Suppressor macrophage treated with lipopolysaccharide for 1 hour (primary cell): ENCODE results near the gene LIMS2.

Experiments
- DNase-seq, 3 donors: peaks; one replicate each; pipeline ENCODE4 v3.0.0-alpha.2; 2020 to 2022

LIMS2 gene

DNA sequence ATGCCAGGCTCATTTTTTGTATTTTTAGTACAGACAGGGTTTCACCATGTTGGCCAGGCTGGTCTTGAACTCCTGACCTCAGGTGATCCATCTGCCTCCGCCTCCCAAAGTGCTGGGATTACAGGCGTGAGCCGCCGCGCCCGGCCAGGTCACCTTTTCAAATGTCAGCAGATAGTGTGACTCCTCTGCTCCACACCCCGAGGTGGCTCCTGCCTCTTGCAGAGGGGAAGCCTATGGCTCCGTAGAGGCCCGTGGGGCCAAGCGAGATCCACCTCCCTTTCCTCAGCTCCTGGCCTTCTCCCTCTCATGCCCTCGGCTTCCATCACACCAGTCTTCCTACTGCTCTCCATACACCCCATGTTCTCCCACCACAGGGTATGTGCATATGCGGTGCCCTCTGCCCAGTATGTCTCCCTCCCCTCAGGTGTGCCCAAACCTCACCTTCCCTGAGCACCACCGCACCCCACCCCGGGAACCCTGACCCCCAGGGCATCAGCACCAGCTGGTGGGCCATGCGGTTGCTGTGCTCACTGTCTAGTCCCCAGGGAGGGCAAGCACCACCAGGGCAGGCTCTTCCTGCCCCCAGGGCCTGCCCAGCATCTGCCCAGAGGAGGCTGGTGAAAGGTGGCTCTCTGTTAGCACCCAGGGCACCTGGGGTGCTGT lies 18.6 kb downstream of the LIMS2 start:
- DNase-seq = no peak

DNA sequence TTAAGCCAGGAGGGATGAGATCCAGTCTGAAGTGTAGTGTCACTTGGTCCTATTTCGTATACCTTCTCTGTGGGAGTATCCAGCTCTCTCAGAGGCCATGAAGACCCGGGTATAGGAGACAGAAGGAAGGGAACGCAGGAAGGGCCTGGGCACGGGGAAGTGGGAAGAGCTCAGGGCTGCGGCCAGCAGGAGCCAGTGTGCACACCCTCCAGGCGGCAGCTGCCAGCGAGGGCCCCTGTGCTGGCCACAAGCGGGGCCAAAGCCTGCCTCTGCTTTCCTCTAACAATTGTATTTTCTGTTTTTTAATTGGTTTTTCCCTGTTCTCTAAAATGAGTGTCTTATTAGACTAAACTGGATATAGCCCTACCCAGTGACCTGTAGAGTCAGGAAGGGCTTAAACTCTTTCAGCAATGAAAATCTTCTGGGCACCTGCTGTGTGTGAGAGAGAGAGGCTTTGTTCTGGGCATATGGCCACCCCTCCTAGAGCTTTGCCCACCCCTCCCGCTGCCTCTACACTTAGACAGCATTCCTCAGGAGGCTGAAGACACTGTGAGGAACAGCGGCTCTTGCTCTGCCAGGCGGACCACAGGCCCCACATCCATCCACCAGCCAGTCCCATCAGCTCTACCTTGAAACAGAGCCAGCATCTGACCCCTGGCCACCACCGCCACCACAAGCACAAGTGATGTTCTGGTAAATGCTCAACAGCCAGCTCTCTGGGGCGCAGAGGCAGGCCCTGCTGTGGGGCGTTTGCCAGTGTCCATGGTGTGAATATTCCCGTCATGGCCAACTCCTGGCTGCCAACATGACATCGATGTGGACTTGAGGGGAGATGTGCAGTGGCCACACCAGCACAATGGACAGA lies 19.9 kb downstream of the LIMS2 start:
- DNase-seq = no peak

DNA sequence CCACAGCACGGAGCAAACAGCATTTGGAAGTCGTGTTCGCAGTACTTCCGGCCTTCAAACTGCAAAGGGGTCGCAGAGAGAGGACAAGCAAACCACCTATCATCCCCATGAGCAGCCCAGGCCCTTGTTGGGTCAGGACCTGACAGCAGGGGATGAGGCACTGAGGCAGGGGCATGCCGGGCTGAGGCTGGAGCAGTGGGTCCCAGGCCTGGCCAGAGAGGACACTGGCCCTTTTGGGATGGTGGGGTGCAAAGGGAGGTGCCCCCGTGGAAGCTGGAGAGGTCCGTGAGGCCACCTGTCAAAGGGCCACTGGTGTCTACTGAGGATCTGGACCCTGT lies 20.5 kb downstream of the LIMS2 start:
- DNase-seq = no peak

DNA sequence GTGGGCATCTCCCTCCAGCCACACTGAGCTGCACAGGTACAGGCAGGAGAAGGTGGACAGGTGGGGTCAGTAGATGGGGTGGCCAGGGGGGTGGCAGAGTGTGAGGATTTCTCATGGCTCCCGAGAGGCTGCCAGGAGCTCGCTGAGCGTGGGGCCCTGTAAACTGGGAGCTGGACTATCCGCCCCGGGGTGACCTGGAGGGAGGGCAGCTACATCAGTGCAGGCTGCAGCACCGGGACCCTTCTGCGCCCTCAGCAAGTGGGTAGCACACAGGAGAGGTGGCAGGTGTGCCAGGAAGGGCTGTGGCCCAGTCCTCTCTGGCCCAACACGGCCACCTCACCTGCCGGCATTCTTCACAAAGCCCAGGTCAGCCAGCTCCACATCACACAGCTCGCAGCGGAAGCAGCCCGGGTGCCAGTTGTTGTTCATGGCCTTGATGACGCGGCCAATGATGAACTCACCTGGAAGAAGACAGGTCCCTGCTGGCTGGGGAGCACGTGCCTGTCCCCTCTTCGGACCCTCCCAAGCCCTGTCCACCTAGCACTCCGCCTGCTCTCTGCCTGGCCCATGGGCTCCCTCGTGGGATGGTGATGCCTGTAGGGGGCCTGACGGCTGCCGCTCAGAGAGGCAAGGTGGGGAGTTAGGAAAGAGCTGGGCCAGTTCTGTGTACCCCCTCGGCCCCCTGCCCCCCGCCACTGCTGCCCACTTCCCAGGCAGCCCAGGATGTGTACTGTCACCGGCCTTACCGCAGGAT lies 21.1 kb downstream of the LIMS2 start:
- DNase-seq = no peak

DNA sequence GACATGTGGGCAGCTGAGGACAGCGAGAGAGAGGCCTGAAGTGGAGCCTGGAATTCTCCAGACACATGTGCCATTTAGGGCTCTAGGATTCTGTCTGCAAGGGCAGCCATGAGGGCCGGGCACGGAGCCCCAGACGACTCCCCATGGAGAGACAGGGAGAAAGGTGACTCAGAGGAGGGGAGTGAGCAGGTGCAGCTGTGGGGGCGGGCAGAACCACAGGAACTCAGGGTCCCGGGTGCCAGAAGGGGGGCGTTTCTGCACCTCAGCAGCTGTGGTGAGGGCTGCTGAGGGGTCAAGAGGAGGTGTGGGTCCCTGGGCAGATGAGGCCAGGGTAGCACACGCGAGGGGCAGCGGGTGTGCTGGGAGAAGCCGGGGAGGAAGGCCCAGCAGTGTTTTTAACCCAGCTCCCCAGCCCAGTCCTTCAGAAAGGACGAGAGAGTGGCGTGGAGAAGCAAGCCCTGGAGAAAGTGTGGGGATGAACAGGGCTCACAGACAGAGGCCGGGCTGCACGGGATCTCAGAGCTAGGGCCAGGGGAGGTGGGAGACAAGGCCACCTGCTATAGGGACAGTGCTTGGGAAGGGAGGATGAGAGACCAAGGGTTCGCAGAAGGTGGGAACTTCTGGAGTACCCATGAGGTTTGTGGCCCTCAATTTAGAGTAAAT lies 21.8 kb downstream of the LIMS2 start:
- no peak for DNase-seq

DNA sequence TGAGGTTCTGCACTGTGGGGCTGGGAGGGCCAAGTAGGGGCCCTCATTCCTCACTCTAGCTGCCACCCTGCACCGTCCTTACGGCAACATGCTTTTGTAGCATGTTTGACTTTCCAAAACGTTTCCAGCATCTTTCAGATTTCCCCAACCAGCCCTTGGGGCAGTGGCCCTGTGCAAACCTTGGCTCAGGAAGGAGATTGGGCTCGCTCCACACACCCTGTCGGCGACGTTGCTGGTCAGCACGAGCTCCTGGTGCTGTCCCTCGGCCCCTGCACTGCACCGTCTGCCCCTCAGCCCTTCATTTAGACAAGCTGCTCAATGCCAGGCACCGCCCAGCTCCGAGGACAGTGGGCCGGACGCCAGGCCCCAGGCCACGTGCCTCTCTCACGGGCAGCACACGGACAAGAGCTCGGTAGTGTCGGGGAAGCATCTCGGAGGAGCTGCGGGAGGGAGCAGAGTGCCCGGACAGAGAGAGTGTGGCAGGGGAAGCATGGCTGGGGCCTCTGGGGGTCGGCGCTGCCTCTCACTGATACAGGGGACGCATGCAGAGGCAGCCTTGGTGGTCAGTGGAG lies 22.5 kb downstream of the LIMS2 start:
- no peak for DNase-seq

DNA sequence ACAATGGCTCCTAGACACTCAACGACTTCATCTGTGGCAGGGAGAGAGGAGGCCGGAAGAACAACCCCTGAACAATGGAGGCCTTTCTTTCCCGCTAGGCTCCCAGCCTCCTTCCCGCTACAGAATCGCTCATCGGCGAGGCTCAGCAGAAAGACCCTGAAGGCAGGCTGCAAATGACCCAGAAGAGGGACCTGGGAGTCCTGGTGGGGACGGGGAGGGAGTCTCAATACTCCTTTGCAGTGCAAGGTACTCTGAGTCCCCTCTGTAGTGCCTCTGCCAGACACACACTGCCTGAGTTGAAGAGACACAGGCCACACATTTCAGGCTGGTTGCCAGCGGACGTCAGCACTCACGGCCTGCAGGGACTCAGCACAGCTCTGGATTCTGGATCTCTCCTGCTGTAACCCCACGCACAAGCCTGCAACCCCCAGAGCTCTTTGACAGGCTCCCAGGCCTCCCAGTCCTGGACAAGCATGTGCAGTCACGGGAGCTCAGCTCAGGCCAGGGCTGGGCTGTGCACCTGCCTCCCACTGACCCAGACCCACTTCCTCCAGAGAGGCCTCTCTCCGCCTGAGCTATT lies 23.3 kb downstream of the LIMS2 start:
- no peak for DNase-seq

DNA sequence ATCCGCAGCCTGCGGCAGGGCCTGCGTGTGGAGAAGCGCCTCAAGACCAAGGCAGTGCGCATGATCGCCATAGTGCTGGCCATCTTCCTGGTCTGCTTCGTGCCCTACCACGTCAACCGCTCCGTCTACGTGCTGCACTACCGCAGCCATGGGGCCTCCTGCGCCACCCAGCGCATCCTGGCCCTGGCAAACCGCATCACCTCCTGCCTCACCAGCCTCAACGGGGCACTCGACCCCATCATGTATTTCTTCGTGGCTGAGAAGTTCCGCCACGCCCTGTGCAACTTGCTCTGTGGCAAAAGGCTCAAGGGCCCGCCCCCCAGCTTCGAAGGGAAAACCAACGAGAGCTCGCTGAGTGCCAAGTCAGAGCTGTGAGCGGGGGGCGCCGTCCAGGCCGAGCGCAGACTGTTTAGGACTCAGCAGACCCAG lies 23.9 kb downstream of the LIMS2 start:
- DNase-seq = no peak

DNA sequence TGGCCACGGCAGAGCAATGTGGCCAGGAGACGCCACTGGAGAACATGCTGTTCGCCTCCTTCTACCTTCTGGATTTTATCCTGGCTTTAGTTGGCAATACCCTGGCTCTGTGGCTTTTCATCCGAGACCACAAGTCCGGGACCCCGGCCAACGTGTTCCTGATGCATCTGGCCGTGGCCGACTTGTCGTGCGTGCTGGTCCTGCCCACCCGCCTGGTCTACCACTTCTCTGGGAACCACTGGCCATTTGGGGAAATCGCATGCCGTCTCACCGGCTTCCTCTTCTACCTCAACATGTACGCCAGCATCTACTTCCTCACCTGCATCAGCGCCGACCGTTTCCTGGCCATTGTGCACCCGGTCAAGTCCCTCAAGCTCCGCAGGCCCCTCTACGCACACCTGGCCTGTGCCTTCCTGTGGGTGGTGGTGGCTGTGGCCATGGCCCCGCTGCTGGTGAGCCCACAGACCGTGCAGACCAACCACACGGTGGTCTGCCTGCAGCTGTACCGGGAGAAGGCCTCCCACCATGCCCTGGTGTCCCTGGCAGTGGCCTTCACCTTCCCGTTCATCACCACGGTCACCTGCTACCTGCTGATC lies 24.4 kb downstream of the LIMS2 start:
- DNase-seq = no peak

DNA sequence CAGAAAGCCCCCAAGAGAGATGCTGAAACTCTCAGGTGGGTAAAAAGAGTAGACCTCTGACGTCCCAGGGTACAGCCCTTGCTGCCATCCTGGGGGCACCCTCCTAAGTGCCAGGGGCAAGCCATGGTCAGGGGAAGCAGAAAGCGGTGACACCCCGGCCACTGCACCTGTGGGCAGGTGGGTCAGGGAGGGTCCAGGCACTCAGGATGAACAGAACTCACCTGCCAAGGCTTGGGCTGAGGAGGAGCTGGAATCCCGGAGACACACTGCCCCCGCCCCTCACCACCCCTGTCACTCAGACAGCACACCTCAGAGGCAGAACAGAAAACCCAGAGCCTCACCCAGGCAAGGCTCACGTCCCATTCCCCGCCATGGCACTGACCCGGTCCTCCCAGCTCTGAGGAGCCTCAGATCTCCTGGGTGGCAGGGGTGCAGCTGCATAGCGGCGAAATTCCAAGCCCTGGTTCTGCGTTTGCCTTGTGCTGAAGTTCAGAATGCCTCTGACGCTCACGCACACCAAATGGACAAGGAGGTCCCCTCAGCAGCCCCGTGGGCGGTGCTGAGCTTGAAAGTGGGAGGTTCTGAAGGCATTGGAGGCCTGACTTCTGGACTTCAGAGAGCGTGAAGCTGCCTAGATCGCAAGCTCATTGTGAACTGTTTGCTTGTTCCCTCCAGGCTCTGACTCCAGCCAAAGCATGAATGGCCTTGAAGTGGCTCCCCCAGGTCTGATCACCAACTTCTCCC lies 25.1 kb downstream of the LIMS2 start:
- no peak for DNase-seq

DNA sequence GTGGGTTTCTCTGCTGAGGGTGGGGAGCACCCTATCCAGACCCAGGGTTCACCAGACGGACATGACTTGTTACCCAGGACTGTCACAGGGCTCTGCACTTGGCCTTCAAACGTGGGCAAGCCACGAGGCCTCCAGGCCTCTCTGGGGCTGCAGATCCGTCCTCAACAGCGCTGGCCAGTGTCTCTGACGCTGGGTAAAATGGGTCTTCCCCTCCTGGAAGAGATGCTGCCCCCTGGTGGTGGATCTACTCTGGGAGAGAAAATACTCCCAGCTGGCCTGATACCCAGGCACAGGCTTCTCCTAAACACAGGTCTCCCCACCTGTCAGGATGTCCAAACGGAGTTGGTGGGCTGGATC lies 25.7 kb downstream of the LIMS2 start:
- peak; percentile 92 to 97 (median 95) for DNase-seq

DNA sequence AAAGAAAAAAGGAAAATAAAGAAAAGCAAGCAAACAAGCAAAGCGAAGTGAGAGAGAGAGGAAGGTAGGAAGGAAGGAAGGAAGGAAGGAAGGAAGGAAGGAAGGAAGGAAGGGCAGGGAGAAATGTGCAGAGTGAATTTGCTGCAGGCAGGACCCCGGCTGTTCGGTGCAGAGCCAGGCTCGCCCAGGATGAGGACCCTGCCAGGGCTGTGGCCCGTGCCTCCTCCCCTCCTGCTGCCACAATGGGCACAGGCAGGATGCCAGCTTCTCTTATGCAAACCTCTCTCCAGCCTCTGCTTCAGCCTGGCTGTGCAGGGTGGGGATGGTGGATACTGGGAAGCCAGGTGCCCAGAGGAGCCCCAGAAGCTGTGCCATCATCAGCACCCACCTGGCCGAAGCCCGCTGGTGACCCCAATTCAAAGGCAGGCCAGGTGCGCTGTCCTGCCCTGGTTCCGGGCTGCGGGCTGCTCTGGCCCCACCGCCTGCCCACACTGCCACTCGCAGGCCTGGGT lies 26.2 kb downstream of the LIMS2 start:
- no peak for DNase-seq

DNA sequence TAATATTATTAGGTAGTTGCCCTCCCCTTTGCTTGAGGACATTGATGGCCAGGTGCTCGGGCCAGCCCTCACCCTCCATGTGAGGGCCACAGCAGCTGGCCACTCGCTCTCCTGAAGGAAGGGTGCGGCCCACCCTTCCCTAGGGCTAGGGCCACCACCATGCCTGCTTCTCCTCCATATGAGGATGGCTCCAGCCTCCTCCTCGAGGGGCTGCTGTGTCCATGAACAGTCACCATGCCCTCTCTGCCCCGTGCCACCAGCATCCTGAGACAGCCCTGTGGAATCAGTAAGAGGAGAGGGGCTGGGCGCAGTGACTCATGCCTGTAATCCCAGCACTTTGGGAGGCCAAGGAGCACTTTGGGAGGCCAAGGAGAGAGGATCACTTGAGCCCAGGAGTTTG lies 27.0 kb downstream of the LIMS2 start:
- DNase-seq = no peak

DNA sequence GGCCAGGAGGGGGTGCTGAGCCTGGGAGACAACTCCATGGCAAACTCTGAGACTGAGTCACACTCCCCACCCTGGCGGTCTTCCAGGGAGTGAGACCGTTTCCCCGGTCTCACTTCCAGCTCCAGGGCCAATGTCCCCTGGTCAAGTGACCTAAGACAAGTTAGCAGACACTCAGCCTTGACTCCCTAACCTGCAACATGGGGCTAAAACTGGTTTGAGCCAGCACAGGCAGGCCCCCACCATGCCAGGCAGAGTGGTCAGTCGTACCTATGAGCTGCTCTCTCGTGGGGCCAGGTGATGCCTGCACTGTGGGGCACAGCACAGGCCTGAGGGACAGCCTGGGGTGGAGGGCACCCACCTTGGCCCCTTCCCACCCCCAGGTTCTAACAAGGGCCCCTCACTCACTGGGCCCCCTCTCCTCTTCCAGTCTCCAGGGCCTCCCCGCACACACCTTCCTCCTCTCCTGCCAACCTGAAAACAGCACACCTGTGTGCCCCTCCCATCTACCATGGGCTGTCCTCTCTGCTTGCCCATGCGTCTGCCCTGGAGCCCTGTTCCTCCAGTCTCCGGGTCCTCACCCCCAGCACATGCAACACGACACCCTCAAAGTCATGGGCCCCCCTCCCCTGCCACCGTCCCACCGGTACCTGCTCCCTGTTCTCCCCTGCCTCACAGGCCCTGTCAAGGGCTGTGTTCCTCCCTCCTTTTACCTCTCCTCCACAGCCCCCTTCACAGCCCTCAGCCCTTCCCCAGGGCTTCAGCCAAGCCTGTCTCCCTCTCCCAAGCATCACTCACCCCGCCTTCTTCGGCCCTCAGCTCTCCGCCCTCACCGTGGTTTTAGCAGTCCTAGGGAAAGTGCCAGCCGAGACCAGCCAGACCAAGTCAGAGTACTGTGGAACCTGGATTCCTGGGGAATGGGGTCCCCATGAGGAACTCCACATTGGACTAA lies 27.8 kb downstream of the LIMS2 start:
- DNase-seq = peak in 2 of 3 donors; percentile 12 to 61

DNA sequence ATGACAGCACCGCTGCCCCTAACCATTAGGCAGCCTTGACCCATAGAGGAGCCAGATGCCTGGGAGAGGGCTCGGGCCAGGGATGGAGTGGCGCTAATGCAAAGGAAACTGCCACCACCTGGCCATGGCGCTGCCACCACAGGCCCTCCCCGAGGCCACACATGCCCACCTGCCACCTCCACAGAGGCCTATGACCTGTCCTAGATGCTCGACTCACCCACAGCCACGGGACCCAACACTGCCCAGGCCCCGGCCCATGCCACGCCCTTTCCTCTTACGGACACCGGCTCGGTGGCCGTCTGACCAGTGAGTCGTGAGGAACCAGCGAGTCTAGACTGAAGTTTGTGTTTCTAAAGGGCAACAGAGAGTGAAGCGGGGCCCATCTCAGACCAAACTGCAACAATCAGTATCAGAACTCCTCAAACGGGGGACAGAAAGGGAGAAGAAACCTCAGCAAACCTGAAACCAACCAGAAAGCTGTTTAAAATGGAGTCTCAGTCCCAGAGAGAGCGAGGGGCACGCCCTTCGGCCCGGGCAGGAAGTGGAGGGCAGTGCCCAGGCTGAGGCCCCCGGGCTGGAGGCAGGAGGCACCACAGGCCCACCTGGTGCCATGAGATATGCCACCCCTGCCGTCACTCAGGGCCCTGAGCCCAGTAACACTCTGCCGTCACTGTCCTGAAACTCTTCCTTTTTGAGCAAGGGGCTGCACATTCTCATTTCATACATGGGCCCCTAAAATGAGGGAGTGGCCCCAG lies 28.7 kb downstream of the LIMS2 start:
- DNase-seq = peak in 1 of 3 donors; percentile 17

DNA sequence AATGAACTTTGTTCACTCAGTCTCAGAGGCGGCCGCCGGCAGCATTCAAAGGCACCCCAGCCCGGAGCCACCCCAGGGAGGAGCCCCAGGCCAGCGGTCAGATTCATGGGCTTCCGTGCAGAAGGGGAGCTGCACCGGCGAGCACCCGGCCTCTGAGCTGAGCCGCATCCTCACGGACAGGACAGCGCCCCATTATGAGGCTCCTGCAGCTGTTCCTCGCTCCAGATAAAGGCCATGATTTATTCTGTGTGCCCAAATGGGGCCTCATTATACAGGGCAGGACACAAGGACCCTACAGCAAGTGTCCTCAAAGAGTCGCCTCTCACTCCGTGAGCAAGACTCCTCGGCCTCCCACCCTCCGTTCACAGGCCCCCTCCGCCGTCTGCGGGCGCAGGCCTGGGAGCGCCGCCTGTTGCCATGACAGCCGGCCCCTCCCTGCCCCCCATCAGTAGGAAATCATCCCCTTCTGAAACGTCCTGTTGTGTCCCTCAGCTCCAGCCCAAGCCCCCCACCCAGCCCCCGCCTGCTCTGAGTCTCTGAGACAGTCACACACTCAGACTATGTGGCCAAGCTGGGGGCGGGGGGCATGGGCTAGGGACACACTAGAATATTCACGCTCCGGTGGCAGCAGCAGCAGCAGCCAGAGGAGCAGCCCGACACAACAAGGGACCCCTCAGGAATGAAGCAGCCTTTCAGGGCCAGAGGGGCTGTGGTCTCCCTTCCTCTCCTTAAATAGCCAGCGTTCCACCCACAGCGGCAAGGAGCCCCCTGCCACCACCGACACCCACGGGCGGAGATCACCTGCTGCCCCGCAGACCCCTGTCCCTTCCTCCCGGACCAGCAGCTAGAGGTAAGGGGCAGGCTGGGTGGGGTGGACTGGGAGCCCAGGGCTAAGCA lies 29.7 kb downstream of the LIMS2 start, which contains the start of gene GPR17:
GPR17 (plus strand) TSS at position 759 of the 897 bp plus-strand sequence. CDS start 4,583 bp downstream, outside the sequence.
- DNase-seq = no peak

DNA sequence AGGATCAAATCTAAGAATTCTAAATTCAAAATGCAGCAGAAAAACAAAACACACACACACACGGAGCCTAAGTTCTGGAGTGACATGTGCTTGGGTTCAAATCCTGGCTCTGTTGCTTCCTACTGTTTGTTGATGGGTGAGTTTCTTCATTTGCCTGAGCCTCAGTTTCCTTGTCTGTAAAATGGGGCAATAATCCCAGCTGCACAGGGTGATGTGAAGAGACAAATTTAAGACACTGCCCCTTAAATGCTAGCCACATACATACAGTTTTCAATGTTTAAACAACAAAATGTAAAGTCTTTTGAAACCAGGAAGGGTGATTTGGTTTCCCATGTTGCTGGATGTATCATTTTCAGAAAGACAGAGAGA lies 30.3 kb downstream of the LIMS2 start:
- no peak for DNase-seq
